CD4-positive, alpha-beta T cell (primary cell): Measurements from ENCODE around the gene NTN5. TPM values are rescaled to one million over a fixed set of nuclear protein-coding genes. Genes with fewer than 3 reads are reported as not detected.

Experiments used
- ATAC-seq: fragments of 200-7000 bp; cut with Tn5 transposase; one replicate; pipeline ENCODE4 v1.10.0; 2022; ENCODE audit warnings: mild to moderate bottlenecking; ENCODE audit not compliant: poor library complexity
- CTCF ChIA-PET: fragments of 350-600 bp; sonication (Branson Sonifier 250); formaldehyde crosslinking; loops from one replicate; lab custom pipeline; 2021; ENCODE audit warnings: antibody characterized with exemption, inconsistent platforms; lab: Charles Lee
- POLR2A ChIA-PET: fragments of 350-600 bp; sonication (Branson Sonifier 250); formaldehyde crosslinking; loops from one replicate; lab custom pipeline; 2021; ENCODE audit warnings: antibody characterized with exemption, inconsistent platforms; lab: Charles Lee
- DNase-seq, 14 experiments: peaks; one replicate each; pipeline ENCODE4 v3.0.0-alpha.2; 2013 to 2020; ENCODE audit warnings: mixed read lengths in 2 of 14
- H3K27ac ChIP-seq, 2 donors: one replicate each; pipeline versions ENCODE4 v1.5.1 to v1.7.0; 2013; ENCODE audit warnings: low read length in 2 of 2, low read depth in 1 of 2, mild to moderate bottlenecking in 1 of 2
- H3K27me3 ChIP-seq, 2 experiments: 1 replicate in 1 of 2; 2 replicates in 1 of 2; pipeline versions ENCODE4 v1.6.1 to v1.7.0; 2013; ENCODE audit warnings: low read length in 2 of 2, control low read depth in 1 of 2, mild to moderate bottlenecking in 1 of 2, moderate library complexity in 1 of 2; ENCODE audit not compliant: insufficient read depth in 2 of 2, control insufficient read depth in 1 of 2
- H3K36me3 ChIP-seq: one replicate; pipeline ENCODE4 v1.6.1; 2013; ENCODE audit warnings: low read length, control low read depth; ENCODE audit not compliant: insufficient read depth
- H3K4me1 ChIP-seq: one replicate; pipeline ENCODE4 v1.6.1; 2013; ENCODE audit warnings: low read length, control low read depth; ENCODE audit not compliant: insufficient read depth
- H3K4me3 ChIP-seq: one replicate; pipeline ENCODE4 v1.5.1; 2013; ENCODE audit warnings: mild to moderate bottlenecking, low read length, moderate library complexity
- H3K9me3 ChIP-seq, 2 experiments: 1 replicate in 1 of 2; 2 replicates in 1 of 2; pipeline versions ENCODE4 v1.6.1 to v1.7.0; 2013; ENCODE audit warnings: low read length in 2 of 2, mild to moderate bottlenecking in 2 of 2, control low read depth in 1 of 2, moderate library complexity in 1 of 2; ENCODE audit not compliant: control insufficient read depth in 1 of 2, insufficient read depth in 1 of 2
- H3K27ac Mint-ChIP-seq: one replicate; pipeline ENCODE4 v1.8.0; 2020; ENCODE audit warnings: mixed read lengths
- H3K27me3 Mint-ChIP-seq: one replicate; pipeline ENCODE4 v1.8.0; 2021; ENCODE audit warnings: mixed read lengths
- H3K36me3 Mint-ChIP-seq: one replicate; pipeline ENCODE4 v1.8.0; 2021; ENCODE audit warnings: low read depth, mixed read lengths
- H3K4me1 Mint-ChIP-seq: one replicate; pipeline ENCODE4 v1.8.0; 2021; ENCODE audit warnings: low read depth, mixed read lengths
- H3K4me3 Mint-ChIP-seq: one replicate; pipeline ENCODE4 v1.8.0; 2020; ENCODE audit warnings: mild to moderate bottlenecking, mixed read lengths
- H3K9me3 Mint-ChIP-seq: one replicate; pipeline ENCODE4 v1.8.0; 2020; ENCODE audit warnings: mixed read lengths
- intact Hi-C, 2 experiments: fragments of 100-400 bp; cut with DNase I in 1 of 2; cut with micrococcal nuclease in 1 of 2; formaldehyde crosslinking; loops; one replicate each; pipeline versions ENCODE4 v1.15.1 to v1.9.0; 2023 to 2025; cut with DNase I, micrococcal nuclease
- total RNA-seq, 174 experiments: library from RNA in 2 of 174; stranded (reverse) in 2 of 174; gene quantifications; one replicate each; pipeline ENCODE4 v1.2.3 and lab custom pipeline; 2021 to 2026
- TF ChIP-seq, protein P1 (sequence below): fragments of 200-600 bp; IDR thresholded peaks from one replicate; pipeline ENCODE4 v1.8.0; 2022; ENCODE audit warnings: antibody characterized with exemption, mild to moderate bottlenecking

NTN5 gene
- total RNA-seq, 2 experiments from 2014 or later: 2.7 to 3.0 TPM

DNA sequence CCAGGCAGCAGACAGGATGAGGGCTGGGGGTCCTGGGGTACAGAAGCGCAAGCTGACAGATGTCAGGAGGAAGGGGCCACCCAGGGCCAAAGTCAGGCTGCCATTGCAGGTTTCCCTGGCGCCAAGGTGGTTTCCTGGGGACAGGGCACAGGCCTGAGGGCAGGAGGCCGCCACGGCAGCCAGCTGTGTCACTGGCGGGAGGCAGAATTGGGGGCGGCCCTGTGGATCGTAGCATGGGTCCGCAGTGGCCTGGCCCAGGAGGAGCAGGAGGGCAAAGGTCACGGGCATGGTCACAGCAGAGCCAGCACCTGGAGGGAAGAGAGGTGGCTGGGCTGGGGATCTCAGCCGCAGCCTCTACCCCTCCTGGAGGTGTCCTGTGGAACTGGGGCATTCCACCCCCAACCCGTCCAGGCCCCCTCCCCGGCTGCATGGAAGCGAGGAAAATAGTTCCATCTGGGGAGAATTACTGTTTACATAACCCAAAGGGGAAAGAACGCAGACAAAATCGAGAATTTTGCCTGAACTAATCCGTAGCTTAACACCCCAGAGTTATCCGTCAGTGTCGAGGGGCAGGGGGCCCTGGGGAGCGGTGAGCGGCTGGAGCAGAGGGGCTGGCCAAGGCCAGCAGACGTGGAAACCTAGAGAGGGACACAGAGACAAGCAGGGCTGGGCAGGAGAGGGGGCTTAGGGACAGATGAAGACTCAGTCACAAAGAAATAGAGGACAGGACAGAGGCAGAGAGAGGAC is 1.9 kb downstream of the NTN5 start:
- Histone ChIP-seq H3K4me3 (no peak overlapping the region), H3K9me3 (no peaks in the 10 kb centered on the region), H3K27ac (no peak overlapping the region), H3K36me3 (no peaks in the 10 kb centered on the region), H3K4me1 (peaks cover 9% of the 10 kb centered on the region), H3K27me3 (no peaks in the 10 kb centered on the region)
- H3K36me3 Mint-ChIP-seq: no peaks in the 10 kb centered on the region
- DNase-seq (no peak), ATAC-seq (no peak)
- POLR2A ChIA-PET: no interaction called here
- no peaks in the 10 kb centered on the region for H3K27me3 Mint-ChIP-seq
- intact Hi-C loops: no loop called here
- no peaks in the 10 kb centered on the region for H3K9me3 Mint-ChIP-seq
- H3K27ac Mint-ChIP-seq: no peak overlapping the region
- H3K4me3 Mint-ChIP-seq: no peak overlapping the region
- peaks cover 7% of the 10 kb centered on the region for H3K4me1 Mint-ChIP-seq
- CTCF ChIA-PET: no interaction called here
- TF ChIP-seq, protein P1, sequence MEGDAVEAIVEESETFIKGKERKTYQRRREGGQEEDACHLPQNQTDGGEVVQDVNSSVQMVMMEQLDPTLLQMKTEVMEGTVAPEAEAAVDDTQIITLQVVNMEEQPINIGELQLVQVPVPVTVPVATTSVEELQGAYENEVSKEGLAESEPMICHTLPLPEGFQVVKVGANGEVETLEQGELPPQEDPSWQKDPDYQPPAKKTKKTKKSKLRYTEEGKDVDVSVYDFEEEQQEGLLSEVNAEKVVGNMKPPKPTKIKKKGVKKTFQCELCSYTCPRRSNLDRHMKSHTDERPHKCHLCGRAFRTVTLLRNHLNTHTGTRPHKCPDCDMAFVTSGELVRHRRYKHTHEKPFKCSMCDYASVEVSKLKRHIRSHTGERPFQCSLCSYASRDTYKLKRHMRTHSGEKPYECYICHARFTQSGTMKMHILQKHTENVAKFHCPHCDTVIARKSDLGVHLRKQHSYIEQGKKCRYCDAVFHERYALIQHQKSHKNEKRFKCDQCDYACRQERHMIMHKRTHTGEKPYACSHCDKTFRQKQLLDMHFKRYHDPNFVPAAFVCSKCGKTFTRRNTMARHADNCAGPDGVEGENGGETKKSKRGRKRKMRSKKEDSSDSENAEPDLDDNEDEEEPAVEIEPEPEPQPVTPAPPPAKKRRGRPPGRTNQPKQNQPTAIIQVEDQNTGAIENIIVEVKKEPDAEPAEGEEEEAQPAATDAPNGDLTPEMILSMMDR: no peak

- Mint-ChIP-seq H3K9me3 (no peaks in the 10 kb centered on the region), H3K27ac (no peak overlapping the region), H3K27me3 (no peaks in the 10 kb centered on the region), H3K4me3 (no peak overlapping the region), H3K4me1 (peaks cover 1% of the 10 kb centered on the region), H3K36me3 (no peaks in the 10 kb centered on the region)
- Histone ChIP-seq H3K4me3 (no peak overlapping the region), H3K36me3 (no peaks in the 10 kb centered on the region), H3K27me3 (no peaks in the 10 kb centered on the region), H3K9me3 (no peaks in the 10 kb centered on the region), H3K4me1 (peaks cover 2% of the 10 kb centered on the region), H3K27ac (no peak overlapping the region)
- ATAC-seq: no peak
- intact Hi-C loops: no loop called here
- no peak for DNase-seq
- ChIA-PET POLR2A (no interaction called here), CTCF (no interaction called here)
- TF ChIP-seq, protein P1: no peak
Measured at GRCh38 chr19:48669903-48670668, 2.7 kb downstream of the NTN5 start.

- ChIA-PET POLR2A (no interaction called here), CTCF (no interaction called here)
- TF ChIP-seq, protein P1: no peak
- H3K27me3 Mint-ChIP-seq: no peaks in the 10 kb centered on the region
- peak overlapping the region in 1 of 2 donors; percentile 29 for H3K27ac ChIP-seq
- intact Hi-C loops: no loop called here
- no peaks in the 10 kb centered on the region for H3K9me3 Mint-ChIP-seq
- no peak overlapping the region for H3K27ac Mint-ChIP-seq
- H3K27me3 ChIP-seq: no peaks in the 10 kb centered on the region
- no peaks in the 10 kb centered on the region for H3K9me3 ChIP-seq
- H3K36me3 Mint-ChIP-seq: no peaks in the 10 kb centered on the region
- H3K4me3 ChIP-seq: no peak overlapping the region
- ATAC-seq (no peak), DNase-seq (no peak)
- H3K4me1 ChIP-seq: no peaks in the 10 kb centered on the region
- no peaks in the 10 kb centered on the region for H3K36me3 ChIP-seq
- H3K4me3 Mint-ChIP-seq: no peak overlapping the region
- no peaks in the 10 kb centered on the region for H3K4me1 Mint-ChIP-seq
Measured at GRCh38 chr19:48668761-48669160, 4.1 kb downstream of the NTN5 start.
